Measurements from ENCODE around the gene ATCAY. TPM values are rescaled to one million over a fixed set of nuclear protein-coding genes. Genes with fewer than 3 reads are reported as not detected.

Gene ATCAY
- total RNA-seq, result not detected
- total RNA-seq (2013), result not detected

GRCh38 chr19:3880471-3881271 lies at the start of gene ATCAY:
ATCAY (plus strand) TSS chr19:3880685; CDS start chr19:3885768, 5,083 bp downstream.
- Mint-ChIP-seq H3K9me3 (no peaks in the 10 kb centered on the region), H3K27ac (no peak within 1 kb of the TSS), H3K36me3 (no peaks in the 10 kb centered on the region), H3K4me3 (no peak within 1 kb of the TSS), H3K27me3 (ENCODE audit: low read depth in 2 of 2) (peaks cover 0 to 20% of the 10 kb centered on the region in 2 donors), H3K4me1 (peaks cover 0 to 5% of the 10 kb centered on the region in 2 donors)
- TF ChIP-seq CTCF (IDR thresholded peaks at IDR 0.05), result no peak
- ATAC-seq, result no peak
- no peak within 1 kb of the TSS for H3K4me3 ChIP-seq (ENCODE audit: low read length)
- WGBS (ENCODE audit: insufficient coverage), result 5% methylated on average over 49 of the region's 49 CpGs
- no peak within 1 kb of the TSS for H3K27ac ChIP-seq (ENCODE audit: low read length)
- no peak for DNase-seq
- peaks cover 14% of the 10 kb centered on the region for H3K4me1 ChIP-seq (ENCODE audit: control insufficient read depth, insufficient read depth, low read length)
- intact Hi-C loops (cut with micrococcal nuclease), result no loop called here
- no peaks in the 10 kb centered on the region for H3K9me3 ChIP-seq (ENCODE audit: control insufficient read depth, insufficient read depth, low read length)
- no peaks in the 10 kb centered on the region for H3K36me3 ChIP-seq (ENCODE audit: control insufficient read depth, insufficient read depth, low read length)
- H3K27me3 ChIP-seq (ENCODE audit: control insufficient read depth, insufficient read depth, low read length), result peaks cover 36% of the 10 kb centered on the region

GRCh38 chr19:3831601-3832000 lies 48.9 kb upstream of the ATCAY start:
- no peaks in the 10 kb centered on the region for H3K36me3 ChIP-seq (ENCODE audit: control insufficient read depth, insufficient read depth, low read length)
- no peak for ATAC-seq
- Mint-ChIP-seq H3K27me3 (ENCODE audit: low read depth in 2 of 2) (no peaks in the 10 kb centered on the region), H3K4me3 (no peak overlapping the region), H3K4me1 (no peaks in the 10 kb centered on the region), H3K9me3 (no peaks in the 10 kb centered on the region), H3K27ac (no peak overlapping the region), H3K36me3 (no peaks in the 10 kb centered on the region)
- no peaks in the 10 kb centered on the region for H3K9me3 ChIP-seq (ENCODE audit: control insufficient read depth, insufficient read depth, low read length)
- H3K27ac ChIP-seq (ENCODE audit: low read length), result no peak overlapping the region
- H3K27me3 ChIP-seq (ENCODE audit: control insufficient read depth, insufficient read depth, low read length), result no peaks in the 10 kb centered on the region
- H3K4me1 ChIP-seq (ENCODE audit: control insufficient read depth, insufficient read depth, low read length), result peaks cover 4% of the 10 kb centered on the region
- TF ChIP-seq CTCF (IDR thresholded peaks at IDR 0.05), result no peak
- 78% methylated on average over 19 of the region's 19 CpGs for WGBS (ENCODE audit: insufficient coverage)
- intact Hi-C loops (cut with micrococcal nuclease), result no loop called here
- no peak for DNase-seq
- H3K4me3 ChIP-seq (ENCODE audit: low read length), result no peak overlapping the region

- no peak overlapping the region for H3K27ac ChIP-seq (ENCODE audit: low read length)
- H3K4me1 ChIP-seq (ENCODE audit: control insufficient read depth, insufficient read depth, low read length), result peaks cover 4% of the 10 kb centered on the region
- TF ChIP-seq CTCF (IDR thresholded peaks at IDR 0.05), result no peak
- no peaks in the 10 kb centered on the region for H3K27me3 ChIP-seq (ENCODE audit: control insufficient read depth, insufficient read depth, low read length)
- H3K9me3 ChIP-seq (ENCODE audit: control insufficient read depth, insufficient read depth, low read length), result no peaks in the 10 kb centered on the region
- WGBS (ENCODE audit: insufficient coverage), result 100% methylated on average over 4 of the region's 6 CpGs
- no peak for ATAC-seq
- no peaks in the 10 kb centered on the region for H3K36me3 ChIP-seq (ENCODE audit: control insufficient read depth, insufficient read depth, low read length)
- intact Hi-C loops (cut with micrococcal nuclease), result no loop called here
- no peak overlapping the region for H3K4me3 ChIP-seq (ENCODE audit: low read length)
- Mint-ChIP-seq H3K4me3 (no peak overlapping the region), H3K27ac (no peak overlapping the region), H3K36me3 (no peaks in the 10 kb centered on the region), H3K27me3 (ENCODE audit: low read depth in 2 of 2) (no peaks in the 10 kb centered on the region), H3K9me3 (no peaks in the 10 kb centered on the region), H3K4me1 (no peaks in the 10 kb centered on the region)
- no peak for DNase-seq
Observed at GRCh38 chr19:3832001-3832400, 48.5 kb upstream of the ATCAY start.
